HEK293 (cell line): ENCODE results near the gene DCHS2.

Experiments used
- CTCF ChIA-PET: fragments of 350-600 bp; formaldehyde crosslinking; extraction: SDS; loops from one replicate; lab custom pipeline; 2021; ENCODE audit warnings: antibody characterized with exemption; lab: Yijun Ruan, JAX
- POLR2A ChIA-PET: fragments of 300-600 bp; formaldehyde crosslinking; extraction: SDS; loops from one replicate; lab custom pipeline; 2020; ENCODE audit warnings: antibody characterized with exemption, inconsistent platforms; lab: Yijun Ruan, JAX
- H3K27ac ChIP-seq: fragments of 200-500 bp; sonication (Bioruptor generic); 2 replicates; pipeline ENCODE4 v1.5.1; 2014; ENCODE audit warnings: low read depth, low read length, control low read depth, inconsistent platforms; ENCODE audit errors: extremely low read depth
- H3K36me3 ChIP-seq, 2 experiments: fragments of 200-500 bp in 1 of 2; sonication (Bioruptor generic) in 1 of 2; 1 replicate in 1 of 2; 2 replicates in 1 of 2; pipeline ENCODE4 v1.5.1; 2014 to 2017; ENCODE audit warnings: inconsistent platforms in 2 of 2, low read length in 2 of 2; ENCODE audit not compliant: control insufficient read depth in 2 of 2, insufficient read depth in 1 of 2
- H3K4me1 ChIP-seq: fragments of 200-500 bp; sonication (Bioruptor generic); 2 replicates; pipeline ENCODE4 v1.5.1; 2014; ENCODE audit warnings: mild to moderate bottlenecking, low read length, inconsistent platforms; ENCODE audit not compliant: control insufficient read depth, insufficient read depth
- H3K4me3 ChIP-seq: 2 replicates; pipeline ENCODE4 v1.5.1; 2011; ENCODE audit warnings: low read depth, mild to moderate bottlenecking, control low read depth, low read length, moderate library complexity
- H3K9me3 ChIP-seq: fragments of 200-500 bp; sonication (Bioruptor generic); 2 replicates; pipeline ENCODE4 v1.5.1; 2014; ENCODE audit warnings: low read depth, low read length, inconsistent platforms; ENCODE audit not compliant: control insufficient read depth, insufficient read depth
- BCL11A ChIP-seq: fragments of 450-650 bp; formaldehyde crosslinking; IDR thresholded peaks from 2 replicates; pipeline ENCODE4 v1.5.1; 2016; ENCODE audit warnings: low read depth, missing biosample characterization, missing genetic modification characterization
- GFI1B ChIP-seq: fragments of 450-650 bp; formaldehyde crosslinking; IDR thresholded peaks from 2 replicates; pipeline ENCODE4 v1.5.1; 2016; ENCODE audit warnings: missing biosample characterization, missing genetic modification characterization
- HOXA7 ChIP-seq: sonication (generic); formaldehyde crosslinking; IDR thresholded peaks from 2 replicates; pipeline ENCODE4 v1.8.1; 2022; ENCODE audit warnings: missing genetic modification reagents, borderline replicate concordance
- HOXC10 ChIP-seq: sonication (generic); formaldehyde crosslinking; IDR thresholded peaks from 2 replicates; pipeline ENCODE4 v1.8.1; 2023; ENCODE audit warnings: mild to moderate bottlenecking, missing genetic modification reagents
- KLF17 ChIP-seq: fragments of 450-650 bp; formaldehyde crosslinking; IDR thresholded peaks from 2 replicates; pipeline ENCODE4 v1.5.1; 2016; ENCODE audit warnings: missing biosample characterization, missing genetic modification characterization
- SCRT2 ChIP-seq: fragments of 450-650 bp; formaldehyde crosslinking; IDR thresholded peaks from 2 replicates; pipeline ENCODE4 v1.5.1; 2016; ENCODE audit warnings: missing biosample characterization, missing genetic modification characterization
- SP2 ChIP-seq: fragments of 450-650 bp; formaldehyde crosslinking; IDR thresholded peaks from 2 replicates; pipeline ENCODE4 v1.5.1; 2016; ENCODE audit warnings: missing biosample characterization, missing genetic modification characterization
- ZBTB10 ChIP-seq: fragments of 450-650 bp; formaldehyde crosslinking; IDR thresholded peaks from 2 replicates; pipeline ENCODE4 v1.5.1; 2016; ENCODE audit warnings: missing biosample characterization, missing genetic modification characterization
- ZBTB49 ChIP-seq: fragments of 450-650 bp; formaldehyde crosslinking; IDR thresholded peaks from 2 replicates; pipeline ENCODE4 v1.5.1; 2016; ENCODE audit warnings: missing biosample characterization, missing genetic modification characterization, low read depth
- ZNF121 ChIP-seq: fragments of 450-650 bp; formaldehyde crosslinking; IDR thresholded peaks from 2 replicates; pipeline ENCODE4 v1.5.1; 2016; ENCODE audit warnings: missing biosample characterization, missing genetic modification characterization
- ZNF155 ChIP-seq: fragments of 450-650 bp; formaldehyde crosslinking; IDR thresholded peaks from 2 replicates; pipeline ENCODE4 v1.5.1; 2016; ENCODE audit warnings: missing biosample characterization, missing genetic modification characterization
- ZNF24 ChIP-seq: fragments of 450-650 bp; formaldehyde crosslinking; IDR thresholded peaks from 2 replicates; pipeline ENCODE4 v1.5.1; 2016; ENCODE audit warnings: missing biosample characterization, missing genetic modification characterization
- ZNF423 ChIP-seq: fragments of 450-650 bp; formaldehyde crosslinking; IDR thresholded peaks from 2 replicates; pipeline ENCODE4 v1.5.1; 2016; ENCODE audit warnings: missing biosample characterization, missing genetic modification characterization
- ZNF544 ChIP-seq: fragments of 450-650 bp; formaldehyde crosslinking; IDR thresholded peaks from 2 replicates; pipeline ENCODE4 v1.5.0; 2017; ENCODE audit warnings: missing biosample characterization, missing genetic modification characterization
- ZNF549 ChIP-seq: fragments of 450-650 bp; IDR thresholded peaks from 2 replicates; pipeline ENCODE4 v1.5.1; 2018; ENCODE audit warnings: missing biosample characterization, missing genetic modification characterization, mild to moderate bottlenecking, inconsistent platforms, moderate library complexity
- ZNF558 ChIP-seq: fragments of 450-650 bp; formaldehyde crosslinking; IDR thresholded peaks from 2 replicates; pipeline ENCODE4 v1.5.1; 2016; ENCODE audit warnings: missing biosample characterization, missing genetic modification characterization
- ZNF626 ChIP-seq: fragments of 450-650 bp; sonication (Bioruptor Pico); formaldehyde crosslinking; IDR thresholded peaks from 2 replicates; pipeline ENCODE4 v1.5.1; 2018; ENCODE audit warnings: missing biosample characterization, missing genetic modification characterization, inconsistent platforms
- ZNF629 ChIP-seq: fragments of 450-650 bp; formaldehyde crosslinking; IDR thresholded peaks from 2 replicates; pipeline ENCODE4 v1.5.1; 2017; ENCODE audit warnings: missing biosample characterization, missing genetic modification characterization
- ZNF660 ChIP-seq: fragments of 450-650 bp; IDR thresholded peaks from 2 replicates; pipeline ENCODE4 v1.5.1; 2018; ENCODE audit warnings: missing biosample characterization, mild to moderate bottlenecking, missing genetic modification characterization
- ZNF76 ChIP-seq: fragments of 450-650 bp; formaldehyde crosslinking; IDR thresholded peaks from 2 replicates; pipeline ENCODE4; 2016; ENCODE audit warnings: low read depth, missing biosample characterization, missing genetic modification characterization, borderline replicate concordance
- ZNF768 ChIP-seq: fragments of 450-650 bp; formaldehyde crosslinking; IDR thresholded peaks from 2 replicates; pipeline ENCODE4 v1.5.1; 2018; ENCODE audit warnings: missing biosample characterization, mild to moderate bottlenecking, missing genetic modification characterization
- ZNF776 ChIP-seq: fragments of 450-650 bp; formaldehyde crosslinking; IDR thresholded peaks from 2 replicates; pipeline ENCODE4 v1.5.0; 2017; ENCODE audit warnings: missing biosample characterization, missing genetic modification characterization, borderline replicate concordance
- TF ChIP-seq, protein P1 (sequence below): fragments of 450-650 bp; formaldehyde crosslinking; IDR thresholded peaks from 2 replicates; pipeline ENCODE4; 2016; ENCODE audit warnings: missing biosample characterization, missing genetic modification characterization
- TF ChIP-seq, protein P2 (sequence below): fragments of 450-650 bp; formaldehyde crosslinking; optimal IDR thresholded peaks from 2 replicates; pipeline ENCODE3; 2016; ENCODE audit warnings: missing biosample characterization, mild to moderate bottlenecking, missing genetic modification characterization

DCHS2 gene, protein sequence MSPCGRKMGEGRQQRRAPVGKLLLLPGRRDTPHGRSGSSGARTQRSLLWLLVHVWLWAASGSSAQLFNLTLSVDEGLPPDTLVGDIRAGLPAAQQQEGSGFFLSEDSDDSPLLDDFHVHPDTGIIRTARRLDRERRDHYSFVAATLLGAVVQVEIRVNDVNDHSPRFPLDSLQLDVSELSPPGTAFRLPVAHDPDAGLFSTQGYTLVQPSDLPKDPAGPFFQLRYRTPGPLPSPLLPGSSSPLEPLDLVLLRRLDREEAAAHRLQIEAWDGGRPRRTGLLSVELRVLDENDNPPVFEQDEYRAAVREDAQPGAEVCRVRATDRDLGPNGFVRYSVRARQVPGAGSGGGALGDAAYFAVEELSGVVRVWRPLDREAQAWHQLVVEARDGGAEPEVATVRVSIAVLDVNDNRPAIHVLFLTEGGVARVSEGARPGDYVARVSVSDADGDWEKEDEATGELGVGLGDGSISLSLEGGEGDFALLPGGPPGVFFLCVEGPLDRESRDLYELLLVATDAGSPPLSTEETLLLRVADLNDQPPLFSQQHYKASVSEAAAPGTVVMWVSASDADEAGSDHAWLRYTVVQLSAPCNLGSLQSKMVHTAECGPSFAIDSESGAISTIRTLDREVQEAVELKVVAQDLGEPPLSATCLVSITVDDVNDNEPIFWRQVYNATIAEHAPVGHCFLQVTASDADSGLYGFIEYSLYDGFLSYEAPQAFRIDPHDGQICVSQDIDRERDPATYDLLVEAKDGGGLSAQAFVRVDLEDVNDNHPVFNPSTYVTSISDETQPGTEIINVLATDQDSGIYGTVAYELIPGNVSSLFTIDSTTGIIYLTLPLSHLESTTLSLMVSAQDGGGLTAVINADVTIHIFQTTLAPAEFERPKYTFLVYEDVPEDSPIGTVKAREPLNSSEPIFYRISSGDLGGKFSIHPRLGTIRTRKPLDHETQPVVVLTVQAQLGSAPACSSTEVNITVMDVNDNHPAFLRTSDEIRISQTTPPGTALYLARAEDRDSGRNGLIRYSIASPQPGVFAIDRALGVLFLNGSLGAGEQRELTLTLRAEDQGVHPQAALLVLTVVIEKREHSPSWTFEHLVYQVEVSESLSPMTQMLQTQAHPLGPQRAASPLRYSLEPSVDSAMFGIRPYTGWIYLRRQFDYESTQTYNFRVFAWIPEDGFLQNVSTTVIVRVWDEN (N-terminal part only)

DNA sequence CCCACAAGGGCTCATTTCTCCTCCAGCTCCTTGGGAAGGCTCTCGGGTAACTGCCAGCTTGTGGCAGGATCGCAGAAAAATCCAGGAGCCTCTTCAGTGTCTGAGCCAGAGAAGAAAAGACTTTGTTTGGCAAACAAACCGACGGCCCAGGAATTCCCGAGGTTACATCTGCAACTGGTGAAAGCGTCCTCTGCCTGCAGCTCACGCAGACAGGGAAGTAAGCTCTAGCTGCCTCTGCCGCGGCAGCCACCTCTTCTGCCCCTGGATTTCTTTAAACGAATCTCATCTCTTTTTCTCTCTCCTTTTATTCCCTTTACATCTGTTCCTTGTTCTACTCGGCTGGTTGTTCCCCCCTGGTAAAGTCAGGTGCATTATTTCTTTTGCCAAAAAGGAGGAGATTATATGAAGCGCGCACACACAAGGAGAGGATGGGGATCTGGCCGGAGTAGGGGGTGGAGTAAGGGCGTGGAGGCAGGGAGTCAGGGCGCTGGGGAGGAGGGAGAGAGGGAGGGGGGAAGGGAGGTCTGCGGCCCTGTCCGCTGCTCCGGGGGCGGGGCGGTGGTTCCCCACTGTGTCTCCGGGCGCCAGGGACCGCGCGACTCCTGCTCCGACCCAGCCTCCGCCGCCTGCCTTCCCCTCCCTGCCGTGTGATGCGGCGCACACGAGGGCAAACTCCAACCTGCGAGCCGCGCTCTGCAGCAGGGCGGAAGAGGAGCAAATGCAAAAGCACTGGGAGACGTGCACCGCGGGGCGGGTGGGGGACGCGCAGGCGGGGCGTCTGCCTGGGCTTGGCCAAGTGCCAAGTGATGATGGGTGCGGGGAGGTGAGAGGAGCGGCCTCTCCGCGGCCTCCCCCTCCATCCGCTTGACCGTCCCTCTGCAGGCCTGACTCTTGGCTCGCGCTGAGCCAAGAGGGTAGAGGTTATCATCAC, at the start of gene DCHS2:
Gene DCHS2 (minus strand): TSS at position 459 of the 931 bp plus-strand sequence. CDS start 444 bp downstream, at position 15.
- Histone ChIP-seq H3K4me1 (no peaks in the 10 kb centered on the region), H3K27ac (no peak within 1 kb of the TSS; the same call in 1 of the 2 replicates), H3K9me3 (no peaks in the 10 kb centered on the region), H3K4me3 (peak within 1 kb of the TSS; percentile 50), H3K36me3 (no peaks in the 10 kb centered on the region)
- ChIA-PET CTCF (interaction anchor here (0.7 to 1.3 kb wide), 4 partner anchors 14 to 75 kb away, joined by 3 read pairs; no protein-coding TSS in a partner anchor), POLR2A (interaction anchor here (0.9 to 1.0 kb wide), 2 partner anchors 25 to 59 kb away, joined by 4 to 7 read pairs; partner anchors contain the start of gene PLRG1)
- no peak for TF ChIP-seq ZNF558 (tag by site-specific recombination)
- no peak for TF ChIP-seq ZNF626
- TF ChIP-seq BCL11A (tag by site-specific recombination), result no peak
- no peak for TF ChIP-seq HOXC10
- peak; percentile 36 for TF ChIP-seq SP2 (tag by site-specific recombination)
- TF ChIP-seq, protein P1, sequence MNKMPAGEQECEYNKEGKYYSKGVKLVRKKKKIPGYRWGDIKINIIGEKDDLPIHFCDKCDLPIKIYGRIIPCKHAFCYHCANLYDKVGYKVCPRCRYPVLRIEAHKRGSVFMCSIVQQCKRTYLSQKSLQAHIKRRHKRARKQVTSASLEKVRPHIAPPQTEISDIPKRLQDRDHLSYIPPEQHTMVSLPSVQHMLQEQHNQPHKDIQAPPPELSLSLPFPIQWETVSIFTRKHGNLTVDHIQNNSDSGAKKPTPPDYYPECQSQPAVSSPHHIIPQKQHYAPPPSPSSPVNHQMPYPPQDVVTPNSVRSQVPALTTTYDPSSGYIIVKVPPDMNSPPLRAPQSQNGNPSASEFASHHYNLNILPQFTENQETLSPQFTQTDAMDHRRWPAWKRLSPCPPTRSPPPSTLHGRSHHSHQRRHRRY, result no peak
- TF ChIP-seq ZNF121 (tag by site-specific recombination), result no peak
- no peak for TF ChIP-seq HOXA7 (CRISPR knock-in tag)
- no peak for TF ChIP-seq ZNF629
- TF ChIP-seq KLF17 (tag by site-specific recombination), result peak; percentile 71
- TF ChIP-seq ZNF76 (tag by site-specific recombination), result 0 out of 2 replicates have a peak, but pooled peaks have one; percentile 19
- no peak for TF ChIP-seq ZNF660 (tag by site-specific recombination)
- TF ChIP-seq ZBTB10, result no peak
- no peak for TF ChIP-seq ZBTB49 (tag by site-specific recombination)
- peak; percentile 67 for TF ChIP-seq SCRT2
- TF ChIP-seq ZNF776 (tag by site-specific recombination), result no peak
- TF ChIP-seq ZNF423 (tag by site-specific recombination), result 0 out of 2 replicates have a peak, but pooled peaks have one; percentile 48
- TF ChIP-seq ZNF768 (tag by site-specific recombination), result no peak
- TF ChIP-seq ZNF544, result peak; percentile 63; the same call in 1 of the 2 replicates
- TF ChIP-seq ZNF155 (tag by site-specific recombination), result no peak
- 0 out of 2 replicates have a peak, but pooled peaks have one; percentile 41 for TF ChIP-seq ZNF24
- TF ChIP-seq, protein P2, sequence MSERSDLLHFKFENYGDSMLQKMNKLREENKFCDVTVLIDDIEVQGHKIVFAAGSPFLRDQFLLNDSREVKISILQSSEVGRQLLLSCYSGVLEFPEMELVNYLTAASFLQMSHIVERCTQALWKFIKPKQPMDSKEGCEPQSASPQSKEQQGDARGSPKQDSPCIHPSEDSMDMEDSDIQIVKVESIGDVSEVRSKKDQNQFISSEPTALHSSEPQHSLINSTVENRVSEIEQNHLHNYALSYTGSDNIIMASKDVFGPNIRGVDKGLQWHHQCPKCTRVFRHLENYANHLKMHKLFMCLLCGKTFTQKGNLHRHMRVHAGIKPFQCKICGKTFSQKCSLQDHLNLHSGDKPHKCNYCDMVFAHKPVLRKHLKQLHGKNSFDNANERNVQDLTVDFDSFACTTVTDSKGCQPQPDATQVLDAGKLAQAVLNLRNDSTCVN (tag by site-specific recombination), result peak; percentile 62
- no peak for TF ChIP-seq ZNF549
- no peak for TF ChIP-seq GFI1B (tag by site-specific recombination)
